Colon (tissue), 2 donors: ENCODE results near the gene FLT3.
"Not testable (repeated sequence)": the region's sequence is repeated elsewhere in the genome, so short reads cannot be mapped to it uniquely, and the experiment has no call there.

Experiments used
- FAIRE-seq: peaks from 2 replicates; lab custom pipeline; 2012; peaks lifted over from hg19 to GRCh38; lab: Jason Lieb, UNC
- donor health status: control.
- donor health status: control.

FLT3 gene

GRCh38 chr13:28044608-28045007 lies 55.8 kb downstream of the FLT3 start:
- no peak for FAIRE-seq

GRCh38 chr13:28043224-28043623 lies 57.2 kb downstream of the FLT3 start:
- no peak for FAIRE-seq

GRCh38 chr13:28041501-28041900 lies 58.9 kb downstream of the FLT3 start:
- FAIRE-seq, result no peak

- no peak for FAIRE-seq
Measured at GRCh38 chr13:28041031-28041461, 59.3 kb downstream of the FLT3 start.

- FAIRE-seq, result no peak
Measured at GRCh38 chr13:28037399-28037798, 63.0 kb downstream of the FLT3 start.

- no peak for FAIRE-seq
Measured at GRCh38 chr13:28035146-28035782, 65.1 kb downstream of the FLT3 start.

- FAIRE-seq, result no peak
Measured at GRCh38 chr13:28033894-28034655, 66.3 kb downstream of the FLT3 start.

- not testable (repeated sequence) for FAIRE-seq
Measured at GRCh38 chr13:28032438-28032837, 67.9 kb downstream of the FLT3 start.

- no peak for FAIRE-seq
Measured at GRCh38 chr13:28031896-28032288, 68.5 kb downstream of the FLT3 start.

GRCh38 chr13:28031220-28031895 lies 69.0 kb downstream of the FLT3 start:
- no peak for FAIRE-seq

GRCh38 chr13:28027607-28028364 lies 72.6 kb downstream of the FLT3 start:
- no peak for FAIRE-seq

GRCh38 chr13:28027071-28027470 lies 73.3 kb downstream of the FLT3 start:
- FAIRE-seq, result no peak

GRCh38 chr13:28026508-28026907 lies 73.9 kb downstream of the FLT3 start:
- FAIRE-seq, result no peak

- no peak for FAIRE-seq
Measured at GRCh38 chr13:28022848-28023518, 77.4 kb downstream of the FLT3 start.

- no peak for FAIRE-seq
Measured at GRCh38 chr13:28014301-28014700, 86.1 kb downstream of the FLT3 start.

GRCh38 chr13:28013482-28013881 lies 86.9 kb downstream of the FLT3 start:
- FAIRE-seq, result no peak

- no peak for FAIRE-seq
Measured at GRCh38 chr13:28012896-28013295, 87.5 kb downstream of the FLT3 start.

GRCh38 chr13:28012383-28012782 lies 88.0 kb downstream of the FLT3 start:
- FAIRE-seq, result no peak

- FAIRE-seq, result no peak
Measured at GRCh38 chr13:28010046-28010445, 90.3 kb downstream of the FLT3 start.

- not testable (repeated sequence) for FAIRE-seq
Measured at GRCh38 chr13:28005016-28005415, 95.4 kb downstream of the FLT3 start.

GRCh38 chr13:28002886-28003698 lies 97.3 kb downstream of the FLT3 start:
- no peak for FAIRE-seq
